ENCODE measurements around the gene TIE1.

The TIE1 gene

GRCh38 chr1:43311521-43311920 lies 10.7 kb downstream of the TIE1 start:
- no peak overlapping the region for H3K4me3 ChIP-seq (replicated peaks in 1 of 2; ENCODE audit: low read depth in 2 of 2, low read length in 2 of 2)
- TF ChIP-seq, protein P1, sequence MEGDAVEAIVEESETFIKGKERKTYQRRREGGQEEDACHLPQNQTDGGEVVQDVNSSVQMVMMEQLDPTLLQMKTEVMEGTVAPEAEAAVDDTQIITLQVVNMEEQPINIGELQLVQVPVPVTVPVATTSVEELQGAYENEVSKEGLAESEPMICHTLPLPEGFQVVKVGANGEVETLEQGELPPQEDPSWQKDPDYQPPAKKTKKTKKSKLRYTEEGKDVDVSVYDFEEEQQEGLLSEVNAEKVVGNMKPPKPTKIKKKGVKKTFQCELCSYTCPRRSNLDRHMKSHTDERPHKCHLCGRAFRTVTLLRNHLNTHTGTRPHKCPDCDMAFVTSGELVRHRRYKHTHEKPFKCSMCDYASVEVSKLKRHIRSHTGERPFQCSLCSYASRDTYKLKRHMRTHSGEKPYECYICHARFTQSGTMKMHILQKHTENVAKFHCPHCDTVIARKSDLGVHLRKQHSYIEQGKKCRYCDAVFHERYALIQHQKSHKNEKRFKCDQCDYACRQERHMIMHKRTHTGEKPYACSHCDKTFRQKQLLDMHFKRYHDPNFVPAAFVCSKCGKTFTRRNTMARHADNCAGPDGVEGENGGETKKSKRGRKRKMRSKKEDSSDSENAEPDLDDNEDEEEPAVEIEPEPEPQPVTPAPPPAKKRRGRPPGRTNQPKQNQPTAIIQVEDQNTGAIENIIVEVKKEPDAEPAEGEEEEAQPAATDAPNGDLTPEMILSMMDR (IDR thresholded peaks at IDR 0.05; ENCODE audit: low read depth, low read length), result no peak
- no peak for DNase-seq (ENCODE audit: low read depth in 2 of 2)

DNA sequence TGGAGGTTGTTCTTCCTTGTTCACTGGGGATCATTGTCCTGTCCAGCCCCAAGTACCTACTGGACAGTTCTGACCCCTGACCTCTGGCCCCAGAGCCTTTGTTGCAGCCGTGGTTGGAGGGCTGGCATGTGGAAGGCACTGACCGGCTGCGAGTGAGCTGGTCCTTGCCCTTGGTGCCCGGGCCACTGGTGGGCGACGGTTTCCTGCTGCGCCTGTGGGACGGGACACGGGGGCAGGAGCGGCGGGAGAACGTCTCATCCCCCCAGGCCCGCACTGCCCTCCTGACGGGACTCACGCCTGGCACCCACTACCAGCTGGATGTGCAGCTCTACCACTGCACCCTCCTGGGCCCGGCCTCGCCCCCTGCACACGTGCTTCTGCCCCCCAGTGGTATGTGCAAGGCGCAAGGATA lies 11.4 kb downstream of the TIE1 start:
- no peak overlapping the region for H3K4me3 ChIP-seq (replicated peaks in 1 of 2; ENCODE audit: low read depth in 2 of 2, low read length in 2 of 2)
- TF ChIP-seq, protein P1 (IDR thresholded peaks at IDR 0.05; ENCODE audit: low read depth, low read length), result no peak
- DNase-seq (ENCODE audit: low read depth in 2 of 2), result no peak

DNA sequence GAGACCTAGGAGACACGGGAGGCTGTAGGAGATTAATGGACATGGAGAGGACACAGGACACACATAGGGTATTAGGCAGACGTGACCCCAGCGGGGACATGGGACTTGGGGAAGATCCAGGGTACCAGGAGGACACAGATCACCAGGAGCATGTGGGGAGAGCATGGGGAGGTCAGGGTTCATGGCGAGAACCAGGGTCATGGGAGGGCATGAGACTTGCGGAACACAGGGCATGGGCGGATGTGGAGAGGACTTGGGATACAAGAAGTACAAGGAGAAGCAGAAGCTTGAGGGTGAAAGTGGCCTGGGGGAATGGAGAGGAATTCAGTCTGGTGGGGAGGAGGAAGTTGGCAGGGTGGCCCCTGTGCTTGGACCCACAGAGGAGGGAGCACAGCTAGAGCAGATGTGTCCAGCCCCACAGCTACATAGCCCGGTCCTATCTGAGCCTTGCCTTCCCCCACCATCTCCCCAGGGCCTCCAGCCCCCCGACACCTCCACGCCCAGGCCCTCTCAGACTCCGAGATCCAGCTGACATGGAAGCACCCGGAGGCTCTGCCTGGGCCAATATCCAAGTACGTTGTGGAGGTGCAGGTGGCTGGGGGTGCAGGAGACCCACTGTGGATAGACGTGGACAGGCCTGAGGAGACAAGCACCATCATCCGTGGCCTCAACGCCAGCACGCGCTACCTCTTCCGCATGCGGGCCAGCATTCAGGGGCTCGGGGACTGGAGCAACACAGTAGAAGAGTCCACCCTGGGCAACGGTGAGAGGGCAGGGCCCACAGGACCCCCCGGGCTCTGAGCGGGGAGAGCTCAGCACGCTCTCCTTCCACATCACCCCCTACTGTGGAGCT lies 12.1 kb downstream of the TIE1 start:
- H3K4me3 ChIP-seq (replicated peaks in 1 of 2; ENCODE audit: low read depth in 2 of 2, low read length in 2 of 2), result no peak overlapping the region
- TF ChIP-seq, protein P1 (IDR thresholded peaks at IDR 0.05; ENCODE audit: low read depth, low read length), result no peak
- DNase-seq (ENCODE audit: low read depth in 2 of 2), result no peak

DNA sequence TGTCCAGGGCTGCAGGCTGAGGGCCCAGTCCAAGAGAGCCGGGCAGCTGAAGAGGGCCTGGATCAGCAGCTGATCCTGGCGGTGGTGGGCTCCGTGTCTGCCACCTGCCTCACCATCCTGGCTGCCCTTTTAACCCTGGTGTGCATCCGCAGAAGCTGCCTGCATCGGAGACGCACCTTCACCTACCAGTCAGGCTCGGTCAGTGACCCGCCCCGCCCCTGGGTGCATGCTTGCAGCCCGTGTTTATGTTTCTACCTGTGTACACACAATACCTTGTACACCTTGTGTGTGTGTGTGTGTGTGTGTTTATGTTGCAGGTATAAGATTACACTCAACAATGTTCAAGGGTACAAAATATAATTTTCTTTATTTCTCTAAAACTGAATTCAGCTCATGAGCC lies 13.0 kb downstream of the TIE1 start:
- no peak overlapping the region for H3K4me3 ChIP-seq (replicated peaks in 1 of 2; ENCODE audit: low read depth in 2 of 2, low read length in 2 of 2)
- TF ChIP-seq, protein P1 (IDR thresholded peaks at IDR 0.05; ENCODE audit: low read depth, low read length), result no peak
- DNase-seq (ENCODE audit: low read depth in 2 of 2), result no peak

GRCh38 chr1:43314233-43314632 lies 13.5 kb downstream of the TIE1 start:
- no peak overlapping the region for H3K4me3 ChIP-seq (replicated peaks in 1 of 2; ENCODE audit: low read depth in 2 of 2, low read length in 2 of 2)
- DNase-seq (ENCODE audit: low read depth in 2 of 2), result no peak
- TF ChIP-seq, protein P1 (IDR thresholded peaks at IDR 0.05; ENCODE audit: low read depth, low read length), result no peak

DNA sequence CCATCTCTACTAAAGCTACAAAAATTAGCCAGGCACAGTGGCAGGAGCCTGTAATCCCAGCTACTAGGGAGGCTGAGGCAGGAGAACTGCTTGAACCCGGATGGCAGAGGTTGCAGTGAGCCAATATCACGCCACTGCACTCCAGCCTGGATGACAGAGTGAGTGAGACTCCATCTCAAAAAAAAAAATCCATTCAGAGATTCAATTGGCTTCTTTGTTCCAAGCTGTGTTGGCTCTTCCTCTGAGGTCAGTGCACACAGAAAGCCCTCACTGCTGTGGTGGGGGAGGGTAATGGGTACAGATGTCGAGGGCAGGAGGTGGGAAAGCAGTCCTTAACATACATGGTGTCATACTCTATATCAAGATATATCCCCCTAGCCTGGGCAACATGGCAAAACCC lies 14.7 kb downstream of the TIE1 start:
- H3K4me3 ChIP-seq (replicated peaks in 1 of 2; ENCODE audit: low read depth in 2 of 2, low read length in 2 of 2), result no peak overlapping the region
- TF ChIP-seq, protein P1 (IDR thresholded peaks at IDR 0.05; ENCODE audit: low read depth, low read length), result no peak
- DNase-seq (ENCODE audit: low read depth in 2 of 2), result no peak

Measured in cardiac fibroblast (primary cell).